ENCODE results near the gene RALGPS1.

RALGPS1 gene

GRCh38 chr9:126914458-126915280 lies at the start of gene RALGPS1:
Gene RALGPS1, plus strand, starts transcription at chr9:126914782. Its CDS starts 47,508 bp downstream, at chr9:126962290.
- H3K4me3 ChIP-seq (ENCODE audit: low read depth, low read length): peak within 1 kb of the TSS; percentile 49
- no peak for TF ChIP-seq CTCF (IDR thresholded peaks at IDR 0.05; ENCODE audit: borderline replicate concordance, insufficient read depth, low read depth, low read length)

- no peak overlapping the region for H3K4me3 ChIP-seq (ENCODE audit: low read depth, low read length)
- TF ChIP-seq CTCF (IDR thresholded peaks at IDR 0.05; ENCODE audit: borderline replicate concordance, insufficient read depth, low read depth, low read length): no peak
Measured at GRCh38 chr9:126869368-126869767, 45.2 kb upstream of the RALGPS1 start.

GRCh38 chr9:126872516-126872915 lies 42.1 kb upstream of the RALGPS1 start:
- no peak overlapping the region for H3K4me3 ChIP-seq (ENCODE audit: low read depth, low read length)
- no peak for TF ChIP-seq CTCF (IDR thresholded peaks at IDR 0.05; ENCODE audit: borderline replicate concordance, insufficient read depth, low read depth, low read length)

- TF ChIP-seq CTCF (IDR thresholded peaks at IDR 0.05; ENCODE audit: borderline replicate concordance, insufficient read depth, low read depth, low read length): no peak
- H3K4me3 ChIP-seq (ENCODE audit: low read depth, low read length): no peak overlapping the region
Measured at GRCh38 chr9:126874546-126875314, 39.9 kb upstream of the RALGPS1 start.

GRCh38 chr9:126875756-126876510 lies 38.6 kb upstream of the RALGPS1 start:
- TF ChIP-seq CTCF (IDR thresholded peaks at IDR 0.05; ENCODE audit: borderline replicate concordance, insufficient read depth, low read depth, low read length): no peak
- no peak overlapping the region for H3K4me3 ChIP-seq (ENCODE audit: low read depth, low read length)

- no peak overlapping the region for H3K4me3 ChIP-seq (ENCODE audit: low read depth, low read length)
- no peak for TF ChIP-seq CTCF (IDR thresholded peaks at IDR 0.05; ENCODE audit: borderline replicate concordance, insufficient read depth, low read depth, low read length)
Measured at GRCh38 chr9:126876531-126876930, 38.1 kb upstream of the RALGPS1 start.

Data from GM12875 (cell line).